Memory B cell (primary cell): ENCODE results near the gene FAM111A.

ENCODE experiments used
- ATAC-seq: fragments of 150-1000 bp; cut with Tn5 transposase; 2 replicates; pipeline ENCODE4 v1.10.0; 2021; ENCODE audit warnings: low read depth, mild to moderate bottlenecking, moderate library complexity
- DNase-seq, 2 donors: peaks; one replicate each; pipeline ENCODE4 v3.0.0; 2022; ENCODE audit warnings: low spot score in 2 of 2
- H3K27ac Mint-ChIP-seq: one replicate; pipeline ENCODE4 v1.8.0; 2022; ENCODE audit warnings: mild to moderate bottlenecking, moderate library complexity, mixed read lengths
- H3K27me3 Mint-ChIP-seq: one replicate; pipeline ENCODE4 v1.8.0; 2022; ENCODE audit warnings: mixed read lengths
- H3K36me3 Mint-ChIP-seq: one replicate; pipeline ENCODE4 v1.8.0; 2022; ENCODE audit warnings: mild to moderate bottlenecking, mixed read lengths
- H3K4me1 Mint-ChIP-seq: one replicate; pipeline ENCODE4 v1.8.0; 2022; ENCODE audit warnings: mixed read lengths
- H3K4me3 Mint-ChIP-seq: one replicate; pipeline ENCODE4 v1.8.0; 2022; ENCODE audit warnings: mild to moderate bottlenecking, moderate library complexity, mixed read lengths
- H3K9me3 Mint-ChIP-seq: one replicate; pipeline ENCODE4 v1.8.0; 2022; ENCODE audit warnings: mixed read lengths

The FAM111A gene

DNA sequence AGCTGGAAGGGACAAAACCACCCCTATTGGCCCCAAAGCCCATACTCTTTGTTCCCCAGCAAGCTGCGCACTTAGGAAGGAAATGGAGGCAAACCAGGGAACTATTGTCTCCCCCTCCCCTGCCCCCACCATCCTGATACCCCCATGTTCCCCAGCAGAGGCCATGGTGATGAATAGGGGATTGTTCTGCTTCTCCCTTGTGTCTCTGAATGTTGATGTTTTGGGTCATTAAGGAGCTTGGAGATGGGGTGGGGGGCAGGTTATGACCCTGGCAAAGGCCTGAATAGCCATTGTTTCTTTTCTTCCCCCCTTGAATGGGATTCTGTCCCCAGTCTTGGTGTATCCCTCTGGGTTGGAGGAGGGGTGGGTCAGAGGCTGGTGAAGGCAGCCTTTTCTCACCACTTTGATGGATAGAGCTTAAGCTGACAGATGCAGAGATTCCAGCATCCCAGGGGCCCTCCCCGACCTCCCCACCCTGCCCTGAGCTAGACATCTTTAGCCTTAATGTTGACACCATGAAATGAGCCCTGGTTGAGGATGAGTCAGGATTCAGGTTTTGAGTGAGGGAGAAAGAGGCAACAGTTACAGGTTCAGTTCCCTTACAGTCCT lies 37.6 kb downstream of the FAM111A start:
- no peak for ATAC-seq
- no peak for DNase-seq
- H3K4me3 Mint-ChIP-seq, result no peak overlapping the region
- H3K27me3 Mint-ChIP-seq, result no peaks in the 10 kb centered on the region
- peaks cover 26% of the 10 kb centered on the region for H3K36me3 Mint-ChIP-seq
- H3K4me1 Mint-ChIP-seq, result peaks cover 1% of the 10 kb centered on the region
- no peak overlapping the region for H3K27ac Mint-ChIP-seq
- peaks cover 6% of the 10 kb centered on the region for H3K9me3 Mint-ChIP-seq

DNA sequence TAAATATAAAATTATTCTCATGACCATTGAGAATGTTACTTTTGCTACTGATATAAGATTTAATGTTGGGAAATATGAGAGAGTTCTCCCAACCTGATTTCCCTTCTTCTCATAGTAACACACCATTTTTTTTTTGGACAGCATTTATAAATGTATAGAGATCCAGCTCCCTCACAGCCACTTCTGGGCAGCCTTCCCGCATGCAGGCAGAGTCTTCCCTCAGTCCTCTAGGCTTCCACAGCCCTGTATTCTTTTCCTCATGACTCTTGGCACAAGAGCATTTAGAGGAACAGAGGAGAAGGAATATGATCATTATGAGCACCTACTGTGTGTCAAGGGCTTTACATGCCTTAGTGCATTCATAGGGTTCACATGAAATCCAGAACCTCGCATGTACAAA lies 38.3 kb downstream of the FAM111A start:
- peaks cover 5% of the 10 kb centered on the region for H3K4me1 Mint-ChIP-seq
- DNase-seq (no peak), ATAC-seq (no peak)
- H3K36me3 Mint-ChIP-seq, result peaks cover 26% of the 10 kb centered on the region
- H3K4me3 Mint-ChIP-seq, result no peak overlapping the region
- H3K9me3 Mint-ChIP-seq, result peaks cover 6% of the 10 kb centered on the region
- no peaks in the 10 kb centered on the region for H3K27me3 Mint-ChIP-seq
- H3K27ac Mint-ChIP-seq, result no peak overlapping the region

GRCh38 chr11:59181746-59182456 lies 39.2 kb downstream of the FAM111A start:
- Mint-ChIP-seq H3K27me3 (no peaks in the 10 kb centered on the region), H3K9me3 (peaks cover 6% of the 10 kb centered on the region), H3K4me3 (no peak overlapping the region), H3K36me3 (peaks cover 25% of the 10 kb centered on the region), H3K4me1 (peaks cover 8% of the 10 kb centered on the region), H3K27ac (no peak overlapping the region)
- ATAC-seq, result no peak
- DNase-seq, result no peak

DNA sequence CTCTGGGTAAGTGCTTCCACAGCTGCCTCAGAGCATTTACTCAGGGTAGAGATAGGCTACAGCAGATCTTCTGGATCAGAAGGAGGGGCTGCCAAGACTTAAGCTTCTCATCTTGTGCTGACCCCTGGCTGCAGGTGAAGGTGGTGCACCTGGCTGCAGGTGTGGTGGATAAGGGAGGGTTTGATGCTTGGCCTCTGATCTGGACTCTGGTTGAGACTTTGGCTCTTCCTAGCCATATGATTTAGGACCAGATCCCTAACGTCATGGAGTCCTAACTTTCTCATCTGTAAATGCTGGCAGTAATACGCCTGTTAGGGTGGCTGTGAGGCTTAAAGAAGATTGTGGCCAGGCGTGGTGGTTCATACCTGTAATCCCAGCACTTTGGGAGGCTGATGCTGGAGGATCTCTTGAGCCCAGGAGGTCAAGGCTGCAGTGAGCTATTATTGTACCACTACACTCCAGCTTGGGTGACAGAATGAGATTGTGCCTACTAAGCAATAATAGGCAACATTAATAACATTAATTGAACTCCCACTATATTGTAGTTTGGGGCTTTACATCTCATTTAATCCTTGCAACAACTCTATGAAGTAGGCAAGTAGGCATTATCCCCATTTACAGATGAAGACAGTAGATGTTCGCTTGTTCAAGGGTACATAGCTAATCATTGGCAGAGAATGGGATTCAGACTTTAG lies 39.9 kb downstream of the FAM111A start:
- no peak overlapping the region for H3K27ac Mint-ChIP-seq

DNA sequence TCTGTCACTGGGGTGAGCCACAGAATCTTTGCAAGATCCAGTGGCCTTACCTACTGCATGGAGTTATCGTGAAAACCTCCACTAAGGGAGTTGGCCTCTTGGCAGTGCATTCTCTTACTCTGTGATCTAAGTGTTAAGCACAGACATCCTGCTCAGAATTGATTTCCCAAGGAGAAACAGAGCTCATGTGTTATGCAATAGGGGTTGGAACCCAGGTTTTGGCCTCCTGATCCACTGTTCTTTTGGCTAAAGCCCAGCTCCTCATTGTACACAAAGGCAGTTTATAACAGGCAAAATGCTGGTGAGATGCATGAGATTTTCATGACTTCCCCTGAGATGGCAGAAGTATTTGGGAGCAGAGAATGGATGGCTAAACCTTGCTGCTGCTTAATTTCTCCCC lies 41.1 kb downstream of the FAM111A start:
- peaks cover 21% of the 10 kb centered on the region for H3K36me3 Mint-ChIP-seq
- H3K27ac Mint-ChIP-seq, result no peak overlapping the region
- ATAC-seq, result no peak
- no peaks in the 10 kb centered on the region for H3K27me3 Mint-ChIP-seq
- H3K4me3 Mint-ChIP-seq, result no peak overlapping the region
- H3K9me3 Mint-ChIP-seq, result peaks cover 4% of the 10 kb centered on the region
- DNase-seq, result no peak
- peaks cover 11% of the 10 kb centered on the region for H3K4me1 Mint-ChIP-seq

More for the DNA sequence above, 39.9 kb downstream of the FAM111A start:
- ATAC-seq, result peak; percentile 75
- Mint-ChIP-seq H3K9me3 (peaks cover 6% of the 10 kb centered on the region), H3K27me3 (no peaks in the 10 kb centered on the region), H3K36me3 (peaks cover 23% of the 10 kb centered on the region), H3K4me1 (peaks cover 11% of the 10 kb centered on the region), H3K4me3 (no peak overlapping the region)
- peak in 1 of 2 donors; percentile 26 for DNase-seq

GRCh38 chr11:59184691-59185339 lies 42.2 kb downstream of the FAM111A start:
- Mint-ChIP-seq H3K27ac (no peak overlapping the region), H3K9me3 (peaks cover under 1% of the 10 kb centered on the region), H3K4me3 (no peak overlapping the region), H3K4me1 (peaks cover 11% of the 10 kb centered on the region), H3K27me3 (no peaks in the 10 kb centered on the region), H3K36me3 (peaks cover 19% of the 10 kb centered on the region)
- no peak for ATAC-seq
- DNase-seq, result no peak

GRCh38 chr11:59185386-59185945 lies 42.8 kb downstream of the FAM111A start:
- no peak overlapping the region for H3K4me3 Mint-ChIP-seq
- no peak for DNase-seq
- H3K27ac Mint-ChIP-seq, result no peak overlapping the region
- no peaks in the 10 kb centered on the region for H3K9me3 Mint-ChIP-seq
- no peak for ATAC-seq
- H3K36me3 Mint-ChIP-seq, result peaks cover 19% of the 10 kb centered on the region
- H3K27me3 Mint-ChIP-seq, result no peaks in the 10 kb centered on the region
- H3K4me1 Mint-ChIP-seq, result peaks cover 11% of the 10 kb centered on the region

DNA sequence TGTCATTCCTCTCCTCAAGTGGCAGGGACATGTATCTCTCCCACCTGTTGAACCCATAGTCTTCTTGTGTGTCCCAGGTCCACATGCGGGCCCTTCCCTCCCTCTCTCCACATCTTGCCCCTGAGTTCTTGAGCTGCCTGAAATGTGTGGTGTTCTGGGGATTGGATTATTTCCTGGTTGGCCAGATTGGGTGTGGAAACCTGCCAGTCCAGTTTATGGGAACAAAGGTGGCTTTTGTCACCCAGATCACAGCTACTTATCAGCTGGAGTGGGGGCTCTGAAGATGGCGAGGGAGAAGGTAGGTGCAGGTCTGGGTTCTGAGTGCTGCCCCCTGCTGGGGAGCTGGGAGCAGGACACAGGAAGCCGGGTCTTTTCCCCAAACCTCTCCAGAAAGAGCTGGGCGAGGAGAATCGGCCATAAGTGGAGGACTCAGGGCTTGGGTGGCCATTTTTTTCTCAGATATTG lies 43.5 kb downstream of the FAM111A start:
- Mint-ChIP-seq H3K4me3 (no peak overlapping the region), H3K4me1 (peaks cover 14% of the 10 kb centered on the region), H3K36me3 (peaks cover 24% of the 10 kb centered on the region), H3K9me3 (no peaks in the 10 kb centered on the region), H3K27ac (no peak overlapping the region), H3K27me3 (no peaks in the 10 kb centered on the region)
- ATAC-seq (peak; percentile 71), DNase-seq (peak; percentile 46 to 50)

DNA sequence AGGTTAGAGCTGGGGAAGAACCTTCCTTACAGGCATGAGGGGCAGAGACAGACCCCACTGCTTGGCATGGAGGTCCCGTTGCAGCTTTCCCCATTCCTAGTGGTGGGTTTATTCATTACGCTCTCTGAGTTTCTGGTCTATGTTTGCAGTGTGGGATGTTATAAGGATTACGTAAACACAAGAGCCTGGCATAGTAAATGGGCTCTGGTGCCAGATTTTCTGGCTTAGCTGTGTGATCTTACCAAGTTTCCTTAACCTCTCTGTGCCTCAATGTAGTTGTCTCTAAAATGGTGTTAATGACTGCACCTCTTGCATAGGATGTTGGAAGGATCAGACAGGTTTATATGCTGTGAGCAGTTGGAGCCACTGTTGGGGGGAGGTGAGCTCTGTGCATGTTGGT lies 44.4 kb downstream of the FAM111A start:
- peaks cover 14% of the 10 kb centered on the region for H3K4me1 Mint-ChIP-seq
- peaks cover 26% of the 10 kb centered on the region for H3K36me3 Mint-ChIP-seq
- DNase-seq, result no peak
- no peak overlapping the region for H3K4me3 Mint-ChIP-seq
- no peaks in the 10 kb centered on the region for H3K9me3 Mint-ChIP-seq
- no peak for ATAC-seq
- no peak overlapping the region for H3K27ac Mint-ChIP-seq
- H3K27me3 Mint-ChIP-seq, result no peaks in the 10 kb centered on the region

DNA sequence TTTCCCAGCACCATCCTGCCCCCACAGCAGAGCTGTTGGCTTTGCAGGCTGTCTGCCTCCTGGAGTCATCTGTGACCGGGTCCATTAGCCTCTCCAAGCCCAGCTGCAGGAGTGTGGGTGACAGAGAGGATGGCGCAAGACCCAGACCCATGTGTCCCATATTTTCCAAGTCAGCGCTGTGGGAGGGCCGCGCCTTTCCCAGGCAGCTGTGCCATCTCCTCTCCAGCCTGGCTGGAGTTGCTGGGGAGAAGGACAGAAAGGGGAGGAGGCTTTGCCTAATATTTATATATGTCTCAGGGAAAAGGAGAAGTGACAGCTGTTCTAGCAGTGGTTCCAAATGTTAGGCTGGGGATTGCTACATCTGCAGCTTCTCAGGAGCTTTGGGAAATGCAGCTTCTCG lies 44.9 kb downstream of the FAM111A start:
- H3K27ac Mint-ChIP-seq, result no peak overlapping the region
- H3K9me3 Mint-ChIP-seq, result no peaks in the 10 kb centered on the region
- H3K36me3 Mint-ChIP-seq, result peaks cover 26% of the 10 kb centered on the region
- no peak overlapping the region for H3K4me3 Mint-ChIP-seq
- no peaks in the 10 kb centered on the region for H3K27me3 Mint-ChIP-seq
- DNase-seq (no peak), ATAC-seq (no peak)
- H3K4me1 Mint-ChIP-seq, result peaks cover 14% of the 10 kb centered on the region

DNA sequence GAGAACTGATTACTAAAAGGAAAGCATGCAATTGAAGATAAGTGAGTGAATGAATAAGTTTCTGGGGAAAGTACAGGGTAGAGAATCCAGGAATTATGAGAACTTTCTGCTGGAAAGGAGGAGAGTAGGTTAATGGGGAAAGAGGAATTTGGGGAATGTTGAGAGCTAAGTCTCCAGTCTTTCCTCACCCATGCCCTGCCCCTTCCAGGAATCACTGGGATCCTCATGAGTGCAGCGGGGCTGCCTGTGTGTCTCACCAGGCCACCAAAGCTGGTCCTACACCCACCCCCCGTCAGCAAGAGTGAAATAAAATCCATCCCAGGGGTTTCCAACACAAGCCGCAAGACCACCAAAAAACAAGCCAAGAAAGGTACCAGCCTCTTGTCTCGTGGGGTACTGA lies 46.3 kb downstream of the FAM111A start:
- peaks cover 14% of the 10 kb centered on the region for H3K4me1 Mint-ChIP-seq
- no peak for ATAC-seq

GRCh38 chr11:59189986-59190385 lies 47.3 kb downstream of the FAM111A start:
- no peaks in the 10 kb centered on the region for H3K27me3 Mint-ChIP-seq
- peaks cover 33% of the 10 kb centered on the region for H3K36me3 Mint-ChIP-seq
- peaks cover 14% of the 10 kb centered on the region for H3K4me1 Mint-ChIP-seq
- H3K9me3 Mint-ChIP-seq, result no peaks in the 10 kb centered on the region
- no peak overlapping the region for H3K27ac Mint-ChIP-seq
- DNase-seq, result no peak
- no peak overlapping the region for H3K4me3 Mint-ChIP-seq
- ATAC-seq, result no peak

More for the DNA sequence above, 46.3 kb downstream of the FAM111A start:
- no peak for DNase-seq
- Mint-ChIP-seq H3K4me3 (no peak overlapping the region), H3K27me3 (no peaks in the 10 kb centered on the region), H3K27ac (no peak overlapping the region), H3K36me3 (peaks cover 31% of the 10 kb centered on the region), H3K9me3 (no peaks in the 10 kb centered on the region)

GRCh38 chr11:59191095-59191494 lies 48.4 kb downstream of the FAM111A start:
- peaks cover 39% of the 10 kb centered on the region for H3K36me3 Mint-ChIP-seq
- no peak for DNase-seq
- no peak overlapping the region for H3K4me3 Mint-ChIP-seq
- no peaks in the 10 kb centered on the region for H3K9me3 Mint-ChIP-seq
- no peaks in the 10 kb centered on the region for H3K27me3 Mint-ChIP-seq
- H3K4me1 Mint-ChIP-seq, result peaks cover 12% of the 10 kb centered on the region
- no peak overlapping the region for H3K27ac Mint-ChIP-seq
- no peak for ATAC-seq

DNA sequence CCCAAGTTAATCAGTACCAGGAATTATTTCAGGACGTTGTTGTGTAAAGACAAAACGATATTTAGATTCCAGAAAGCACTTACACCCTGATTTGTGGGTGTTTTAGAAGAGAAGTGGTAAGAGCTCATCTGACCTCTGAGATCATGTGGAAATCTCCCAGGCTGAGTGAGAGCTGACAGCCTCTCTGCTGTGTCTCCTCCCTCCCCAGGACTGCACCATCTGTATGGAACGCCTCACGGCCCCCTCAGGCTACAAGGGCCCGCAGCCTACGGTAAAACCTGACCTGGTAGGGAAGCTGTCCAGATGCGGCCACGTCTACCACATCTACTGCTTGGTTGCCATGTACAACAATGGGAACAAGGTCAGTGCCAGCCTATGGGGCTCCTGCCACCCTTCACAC lies 49.2 kb downstream of the FAM111A start:
- DNase-seq, result no peak
- no peak for ATAC-seq

More for the DNA sequence above, 49.2 kb downstream of the FAM111A start:
- Mint-ChIP-seq H3K9me3 (no peaks in the 10 kb centered on the region), H3K4me3 (no peak overlapping the region), H3K4me1 (peaks cover 11% of the 10 kb centered on the region), H3K27me3 (no peaks in the 10 kb centered on the region), H3K36me3 (peaks cover 41% of the 10 kb centered on the region), H3K27ac (no peak overlapping the region)
